Fibroblast of lung (primary cell): ENCODE measurements around the gene AVPI1.

ENCODE experiments used
- EZH2 ChIP-seq: IDR thresholded peaks from 2 replicates; pipeline ENCODE4 v1.5.1; 2012; ENCODE audit warnings: low read length, control low read depth, mild to moderate bottlenecking; ENCODE audit errors: missing control alignments
- TF ChIP-seq, protein P1 (sequence below), 2 donors: IDR thresholded peaks in 1 of 2; conservative IDR thresholded peaks in 1 of 2; 1 replicate in 1 of 2; 2 replicates in 1 of 2; pipeline ENCODE4 v1.5.1; 2011 to 2012; ENCODE audit warnings: low read length in 2 of 2, control low read depth in 1 of 2, inconsistent platforms in 1 of 2, low read depth in 1 of 2, mild to moderate bottlenecking in 1 of 2

DNA sequence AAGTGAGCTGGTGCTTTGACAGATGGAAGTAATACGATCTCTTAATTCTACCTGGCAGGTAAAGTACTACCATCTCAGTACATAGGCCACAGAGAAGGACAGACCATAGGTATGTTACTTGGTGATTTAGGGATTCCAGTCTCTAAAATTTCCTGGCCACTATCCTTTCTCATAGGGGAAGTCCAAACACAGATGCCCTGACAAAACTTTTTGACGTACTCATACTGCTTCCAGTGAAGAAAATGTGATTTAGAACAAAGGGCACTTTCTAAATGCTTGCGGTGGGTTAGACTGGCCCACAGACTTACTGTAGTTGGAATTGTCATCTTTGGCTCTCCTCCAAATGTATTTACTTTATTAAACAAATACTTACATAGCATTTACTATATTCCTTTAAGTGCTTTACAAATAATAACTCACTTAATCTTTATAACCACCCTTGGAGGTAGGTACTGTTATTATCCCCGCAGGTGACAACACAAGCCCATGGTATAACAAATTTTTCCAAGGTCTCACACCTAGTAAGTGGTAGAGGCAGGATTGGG lies 43.5 kb downstream of the AVPI1 start:
- no peak for TF ChIP-seq EZH2
- TF ChIP-seq, protein P1, sequence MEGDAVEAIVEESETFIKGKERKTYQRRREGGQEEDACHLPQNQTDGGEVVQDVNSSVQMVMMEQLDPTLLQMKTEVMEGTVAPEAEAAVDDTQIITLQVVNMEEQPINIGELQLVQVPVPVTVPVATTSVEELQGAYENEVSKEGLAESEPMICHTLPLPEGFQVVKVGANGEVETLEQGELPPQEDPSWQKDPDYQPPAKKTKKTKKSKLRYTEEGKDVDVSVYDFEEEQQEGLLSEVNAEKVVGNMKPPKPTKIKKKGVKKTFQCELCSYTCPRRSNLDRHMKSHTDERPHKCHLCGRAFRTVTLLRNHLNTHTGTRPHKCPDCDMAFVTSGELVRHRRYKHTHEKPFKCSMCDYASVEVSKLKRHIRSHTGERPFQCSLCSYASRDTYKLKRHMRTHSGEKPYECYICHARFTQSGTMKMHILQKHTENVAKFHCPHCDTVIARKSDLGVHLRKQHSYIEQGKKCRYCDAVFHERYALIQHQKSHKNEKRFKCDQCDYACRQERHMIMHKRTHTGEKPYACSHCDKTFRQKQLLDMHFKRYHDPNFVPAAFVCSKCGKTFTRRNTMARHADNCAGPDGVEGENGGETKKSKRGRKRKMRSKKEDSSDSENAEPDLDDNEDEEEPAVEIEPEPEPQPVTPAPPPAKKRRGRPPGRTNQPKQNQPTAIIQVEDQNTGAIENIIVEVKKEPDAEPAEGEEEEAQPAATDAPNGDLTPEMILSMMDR (conservative IDR thresholded peaks at IDR 0.05 in 1 of 2, IDR thresholded peaks at IDR 0.05 in 1 of 2; ENCODE audit: low read depth in 1 of 2, low read length in 2 of 2) = no peak
